ENCODE data around the gene UBE2D4.

UBE2D4 gene

GRCh38 chr7:43879477-43879876 is 46.8 kb upstream of the UBE2D4 start:
- no peaks in the 10 kb centered on the region; the same call in 1 of the 2 replicates for H3K36me3 ChIP-seq (ENCODE audit: insufficient read depth)
- H3K4me3 ChIP-seq (IDR thresholded peaks at IDR 0.05; ENCODE audit: insufficient read depth, low read depth, low read length), result no peak overlapping the region
- H2AFZ ChIP-seq (ENCODE audit: low read depth), result no peak overlapping the region
- no peak overlapping the region for H3K27ac ChIP-seq
- H3K79me2 ChIP-seq (ENCODE audit: insufficient read depth, low read depth), result no peaks in the 10 kb centered on the region
- H3K4me2 ChIP-seq, result no peak overlapping the region
- no peak overlapping the region for H3K9ac ChIP-seq
- TF ChIP-seq, protein P1, sequence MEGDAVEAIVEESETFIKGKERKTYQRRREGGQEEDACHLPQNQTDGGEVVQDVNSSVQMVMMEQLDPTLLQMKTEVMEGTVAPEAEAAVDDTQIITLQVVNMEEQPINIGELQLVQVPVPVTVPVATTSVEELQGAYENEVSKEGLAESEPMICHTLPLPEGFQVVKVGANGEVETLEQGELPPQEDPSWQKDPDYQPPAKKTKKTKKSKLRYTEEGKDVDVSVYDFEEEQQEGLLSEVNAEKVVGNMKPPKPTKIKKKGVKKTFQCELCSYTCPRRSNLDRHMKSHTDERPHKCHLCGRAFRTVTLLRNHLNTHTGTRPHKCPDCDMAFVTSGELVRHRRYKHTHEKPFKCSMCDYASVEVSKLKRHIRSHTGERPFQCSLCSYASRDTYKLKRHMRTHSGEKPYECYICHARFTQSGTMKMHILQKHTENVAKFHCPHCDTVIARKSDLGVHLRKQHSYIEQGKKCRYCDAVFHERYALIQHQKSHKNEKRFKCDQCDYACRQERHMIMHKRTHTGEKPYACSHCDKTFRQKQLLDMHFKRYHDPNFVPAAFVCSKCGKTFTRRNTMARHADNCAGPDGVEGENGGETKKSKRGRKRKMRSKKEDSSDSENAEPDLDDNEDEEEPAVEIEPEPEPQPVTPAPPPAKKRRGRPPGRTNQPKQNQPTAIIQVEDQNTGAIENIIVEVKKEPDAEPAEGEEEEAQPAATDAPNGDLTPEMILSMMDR (conservative IDR thresholded peaks at IDR 0.05; ENCODE audit: low read depth, low read length), result no peak
- no peaks in the 10 kb centered on the region for H3K4me1 ChIP-seq (ENCODE audit: low read depth, poor library complexity, severe bottlenecking)
- H3K27me3 ChIP-seq (ENCODE audit: insufficient read depth, low read depth), result no peaks in the 10 kb centered on the region
- H4K20me1 ChIP-seq (ENCODE audit: insufficient read depth), result no peaks in the 10 kb centered on the region

GRCh38 chr7:43880596-43880995 is 45.6 kb upstream of the UBE2D4 start:
- Histone ChIP-seq H3K79me2 (ENCODE audit: insufficient read depth, low read depth) (no peaks in the 10 kb centered on the region), H3K4me3 (IDR thresholded peaks at IDR 0.05; ENCODE audit: insufficient read depth, low read depth, low read length) (no peak overlapping the region), H3K4me2 (no peak overlapping the region), H3K27me3 (ENCODE audit: insufficient read depth, low read depth) (no peaks in the 10 kb centered on the region), H3K27ac (no peak overlapping the region), H2AFZ (ENCODE audit: low read depth) (no peak overlapping the region), H3K9ac (no peak overlapping the region), H4K20me1 (ENCODE audit: insufficient read depth) (no peaks in the 10 kb centered on the region), H3K4me1 (ENCODE audit: low read depth, poor library complexity, severe bottlenecking) (no peaks in the 10 kb centered on the region), H3K36me3 (ENCODE audit: insufficient read depth) (no peaks in the 10 kb centered on the region; the same call in 1 of the 2 replicates)
- TF ChIP-seq, protein P1 (conservative IDR thresholded peaks at IDR 0.05; ENCODE audit: low read depth, low read length), result no peak

DNA sequence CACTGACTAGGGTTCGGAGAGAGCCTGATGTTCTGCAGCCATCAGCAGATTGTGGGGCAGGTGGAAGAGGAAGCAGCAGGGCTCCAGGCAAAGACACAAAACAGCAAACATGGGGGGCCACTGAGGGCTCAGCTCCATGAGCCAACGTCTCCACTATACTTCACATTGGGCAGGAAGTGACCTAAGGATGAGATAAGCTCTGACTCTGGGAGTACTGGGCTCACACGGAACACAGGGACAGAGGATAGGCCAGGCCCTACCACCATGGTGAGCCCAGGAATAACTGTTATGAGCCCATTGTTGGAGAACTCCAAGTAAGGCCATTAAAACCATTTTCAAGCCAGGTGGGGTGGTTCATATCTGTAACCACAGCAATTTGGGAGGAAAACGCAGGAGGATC is 42.0 kb upstream of the UBE2D4 start:
- Histone ChIP-seq H3K36me3 (ENCODE audit: insufficient read depth) (peaks cover 4% of the 10 kb centered on the region; the same call in 1 of the 2 replicates), H3K4me1 (ENCODE audit: low read depth, poor library complexity, severe bottlenecking) (no peaks in the 10 kb centered on the region), H2AFZ (ENCODE audit: low read depth) (no peak overlapping the region), H3K27ac (no peak overlapping the region), H3K4me2 (no peak overlapping the region), H3K79me2 (ENCODE audit: insufficient read depth, low read depth) (no peaks in the 10 kb centered on the region), H3K4me3 (IDR thresholded peaks at IDR 0.05; ENCODE audit: insufficient read depth, low read depth, low read length) (no peak overlapping the region), H4K20me1 (ENCODE audit: insufficient read depth) (no peaks in the 10 kb centered on the region), H3K27me3 (ENCODE audit: insufficient read depth, low read depth) (no peaks in the 10 kb centered on the region), H3K9ac (no peak overlapping the region)
- TF ChIP-seq, protein P1 (conservative IDR thresholded peaks at IDR 0.05; ENCODE audit: low read depth, low read length), result no peak

DNA sequence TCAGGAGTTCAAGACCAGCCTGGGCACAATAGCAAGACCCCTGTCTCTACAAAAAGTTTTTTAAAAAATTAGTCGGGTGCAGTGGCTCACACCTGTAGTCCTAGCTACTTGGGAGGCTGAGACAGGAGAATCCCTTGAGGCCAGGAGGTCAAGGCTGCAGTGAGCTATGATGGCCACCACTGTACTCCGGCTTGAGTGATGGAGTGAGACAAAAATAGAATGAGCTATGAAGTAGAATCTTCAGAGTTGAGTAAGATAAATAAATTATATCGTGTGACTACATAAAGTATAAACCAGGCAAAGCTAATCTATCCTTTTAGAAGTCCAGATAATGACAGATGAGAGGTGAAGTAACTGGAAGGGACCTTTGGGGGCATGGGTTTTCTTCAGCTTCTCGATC is 41.6 kb upstream of the UBE2D4 start:
- H3K4me2 ChIP-seq, result no peak overlapping the region
- peaks cover 4% of the 10 kb centered on the region; the same call in 1 of the 2 replicates for H3K36me3 ChIP-seq (ENCODE audit: insufficient read depth)
- TF ChIP-seq, protein P1 (conservative IDR thresholded peaks at IDR 0.05; ENCODE audit: low read depth, low read length), result no peak
- H3K79me2 ChIP-seq (ENCODE audit: insufficient read depth, low read depth), result no peaks in the 10 kb centered on the region
- H3K4me3 ChIP-seq (IDR thresholded peaks at IDR 0.05; ENCODE audit: insufficient read depth, low read depth, low read length), result no peak overlapping the region
- H4K20me1 ChIP-seq (ENCODE audit: insufficient read depth), result no peaks in the 10 kb centered on the region
- H2AFZ ChIP-seq (ENCODE audit: low read depth), result no peak overlapping the region
- no peaks in the 10 kb centered on the region for H3K4me1 ChIP-seq (ENCODE audit: low read depth, poor library complexity, severe bottlenecking)
- no peak overlapping the region for H3K27ac ChIP-seq
- H3K27me3 ChIP-seq (ENCODE audit: insufficient read depth, low read depth), result no peaks in the 10 kb centered on the region
- no peak overlapping the region for H3K9ac ChIP-seq
